DND-41 (cell line): ENCODE measurements around the gene SCRN1.
"Not testable (repeated sequence)": the region's sequence is repeated elsewhere in the genome, so short reads cannot be mapped to it uniquely, and the experiment has no call there.

Source experiments
- ATAC-seq: fragments of 200-7000 bp; cut with Tn5 transposase; 3 replicates; pipeline ENCODE4 v1.9.1; 2021; ENCODE audit warnings: low read depth; ENCODE audit not compliant: insufficient read depth
- DNase-seq: peaks from one replicate; pipeline ENCODE4 v3.0.0-alpha.2; 2020
- H2AFZ ChIP-seq: 2 replicates; pipeline ENCODE4 v1.6.0; 2012; ENCODE audit warnings: low read depth, low read length
- H3K27ac ChIP-seq: 2 replicates; pipeline ENCODE4 v1.5.1; 2012; ENCODE audit warnings: low read length, inconsistent platforms
- H3K27me3 ChIP-seq: fragments of 200-600 bp; sonication (generic); 2 replicates; pipeline ENCODE4 v1.6.0; 2012; ENCODE audit warnings: low read length, mild to moderate bottlenecking, inconsistent platforms; ENCODE audit not compliant: insufficient read depth, poor library complexity
- H3K36me3 ChIP-seq: 2 replicates; pipeline ENCODE4 v1.5.1; 2012; ENCODE audit warnings: low read length, inconsistent platforms; ENCODE audit not compliant: insufficient read depth
- H3K4me1 ChIP-seq: 2 replicates; pipeline ENCODE4 v1.5.1; 2012; ENCODE audit warnings: mild to moderate bottlenecking, low read length; ENCODE audit not compliant: insufficient read depth
- H3K4me2 ChIP-seq: 2 replicates; pipeline ENCODE4 v1.6.0; 2012; ENCODE audit warnings: mild to moderate bottlenecking, moderate library complexity, low read length, inconsistent platforms; ENCODE audit not compliant: insufficient read depth
- H3K4me3 ChIP-seq, 2 experiments: fragments of 200-600 bp in 1 of 2; shearing (Covaris generic) in 1 of 2; 2 replicates each; pipeline ENCODE4 v1.5.1; 2012 to 2016; ENCODE audit warnings: inconsistent platforms in 2 of 2, low read length in 2 of 2, mild to moderate bottlenecking in 2 of 2, low read depth in 1 of 2, moderate library complexity in 1 of 2
- H3K79me2 ChIP-seq: 2 replicates; pipeline ENCODE4 v1.6.0; 2012; ENCODE audit warnings: low read length, inconsistent platforms; ENCODE audit not compliant: insufficient read depth
- H3K9ac ChIP-seq: 2 replicates; pipeline ENCODE4 v1.6.0; 2012; ENCODE audit warnings: low read depth, mild to moderate bottlenecking, inconsistent platforms, low read length, moderate library complexity
- H3K9me3 ChIP-seq: 2 replicates; pipeline ENCODE4 v1.5.1; 2012; ENCODE audit warnings: low read length, moderate library complexity, mild to moderate bottlenecking, inconsistent platforms; ENCODE audit not compliant: insufficient read depth, severe bottlenecking
- H4K20me1 ChIP-seq: 2 replicates; pipeline ENCODE4 v1.6.0; 2012; ENCODE audit warnings: low read length; ENCODE audit not compliant: insufficient read depth
- CTCF ChIP-seq: IDR thresholded peaks from 2 replicates; pipeline ENCODE4 v1.5.1; 2012; ENCODE audit warnings: borderline replicate concordance, low read length, moderate library complexity, mild to moderate bottlenecking; ENCODE audit not compliant: poor library complexity, severe bottlenecking; ENCODE audit errors: extremely low read depth
- EZH2 ChIP-seq: IDR thresholded peaks from 3 replicates; pipeline ENCODE4 v1.6.1; 2012; ENCODE audit warnings: borderline replicate concordance, low read depth, mild to moderate bottlenecking, moderate library complexity, low read length, inconsistent platforms; ENCODE audit not compliant: severe bottlenecking

The SCRN1 gene

GRCh38 chr7:29894256-29894655 lies 95.3 kb downstream of the SCRN1 start:
- Histone ChIP-seq H3K36me3 (no peaks in the 10 kb centered on the region), H3K27me3 (no peaks in the 10 kb centered on the region), H3K9me3 (no peaks in the 10 kb centered on the region), H3K4me3 (no peak overlapping the region), H4K20me1 (no peaks in the 10 kb centered on the region), H3K27ac (no peak overlapping the region), H3K9ac (no peak overlapping the region), H3K79me2 (no peaks in the 10 kb centered on the region), H2AFZ (no peak overlapping the region), H3K4me2 (no peak overlapping the region), H3K4me1 (no peaks in the 10 kb centered on the region)
- ATAC-seq (no peak), DNase-seq (no peak)
- no peak for TF ChIP-seq EZH2
- no peak for TF ChIP-seq CTCF

- Histone ChIP-seq H3K4me2 (no peak overlapping the region), H3K27me3 (no peaks in the 10 kb centered on the region), H3K9me3 (no peaks in the 10 kb centered on the region), H3K4me1 (no peaks in the 10 kb centered on the region), H4K20me1 (no peaks in the 10 kb centered on the region), H3K79me2 (no peaks in the 10 kb centered on the region), H3K4me3 (no peak overlapping the region), H3K27ac (no peak overlapping the region), H2AFZ (no peak overlapping the region), H3K9ac (no peak overlapping the region), H3K36me3 (no peaks in the 10 kb centered on the region)
- TF ChIP-seq EZH2: no peak
- TF ChIP-seq CTCF: no peak
- ATAC-seq: no peak
- no peak for DNase-seq
Measured at GRCh38 chr7:29893351-29893965, 96.1 kb downstream of the SCRN1 start.

GRCh38 chr7:29892231-29892630 lies 97.4 kb downstream of the SCRN1 start:
- H3K9ac ChIP-seq: no peak overlapping the region
- ATAC-seq: no peak
- DNase-seq: no peak
- H4K20me1 ChIP-seq: no peaks in the 10 kb centered on the region
- no peak overlapping the region for H2AFZ ChIP-seq
- no peaks in the 10 kb centered on the region for H3K79me2 ChIP-seq
- H3K4me2 ChIP-seq: no peak overlapping the region
- no peak overlapping the region for H3K4me3 ChIP-seq
- H3K27me3 ChIP-seq: no peaks in the 10 kb centered on the region
- TF ChIP-seq CTCF: no peak
- TF ChIP-seq EZH2: no peak
- no peaks in the 10 kb centered on the region for H3K4me1 ChIP-seq
- no peaks in the 10 kb centered on the region for H3K9me3 ChIP-seq
- no peak overlapping the region for H3K27ac ChIP-seq
- no peaks in the 10 kb centered on the region for H3K36me3 ChIP-seq

GRCh38 chr7:29891766-29892165 lies 97.8 kb downstream of the SCRN1 start:
- no peak for ATAC-seq
- no peaks in the 10 kb centered on the region for H3K36me3 ChIP-seq

GRCh38 chr7:29890786-29891185 lies 98.8 kb downstream of the SCRN1 start:
- H3K4me3 ChIP-seq, DNase-seq, H3K4me2 ChIP-seq, H2AFZ ChIP-seq, H4K20me1 ChIP-seq, H3K36me3 ChIP-seq, H3K79me2 ChIP-seq, ATAC-seq, H3K9me3 ChIP-seq, H3K9ac ChIP-seq, H3K27me3 ChIP-seq, H3K4me1 ChIP-seq, H3K27ac ChIP-seq: not testable (repeated sequence)

More at GRCh38 chr7:29891766-29892165, 97.8 kb downstream of the SCRN1 start:
- no peaks in the 10 kb centered on the region for H3K4me1 ChIP-seq
- H3K79me2 ChIP-seq: no peaks in the 10 kb centered on the region
- H3K27ac ChIP-seq: no peak overlapping the region
- no peaks in the 10 kb centered on the region for H4K20me1 ChIP-seq
- TF ChIP-seq CTCF: no peak
- TF ChIP-seq EZH2: no peak
- H3K9ac ChIP-seq: no peak overlapping the region
- no peak overlapping the region for H3K4me3 ChIP-seq
- peaks cover 2% of the 10 kb centered on the region for H3K27me3 ChIP-seq
- H2AFZ ChIP-seq: no peak overlapping the region
- H3K4me2 ChIP-seq: no peak overlapping the region
- no peaks in the 10 kb centered on the region for H3K9me3 ChIP-seq
- DNase-seq: no peak
